Stomach (tissue), 9 donors: Measurements from ENCODE around the gene APBA1. TPM values are rescaled to one million over a fixed set of nuclear protein-coding genes. Genes with fewer than 3 reads are reported as not detected.
A peak's percentile ranks its signal among the peaks of the same experiment; 100 is the strongest.

Source experiments
- DNase-seq, 2 donors: peaks; one replicate each; pipeline versions ENCODE4 v3.0.0 to v3.0.0-alpha.2; 2013 to 2019
- H3K27ac ChIP-seq, 5 donors: fragments of 200-600 bp in 4 of 5; sonication (generic) in 4 of 5; one replicate each; pipeline ENCODE4 v1.5.1; 2013 to 2019; ENCODE audit warnings: mild to moderate bottlenecking in 1 of 5, moderate library complexity in 1 of 5
- H3K27me3 ChIP-seq, 3 donors: fragments of 200-600 bp; sonication (generic); one replicate each; pipeline ENCODE4 v1.5.1; 2017 to 2019; ENCODE audit warnings: mixed run types in 1 of 3
- H3K36me3 ChIP-seq, 4 donors: fragments of 200-600 bp; sonication (generic); 1 replicate in 3 of 4; 2 replicates in 1 of 4; pipeline ENCODE4 v1.5.1; 2016 to 2019
- H3K4me1 ChIP-seq, 4 donors: fragments of 200-600 bp; sonication (generic); one replicate each; pipeline ENCODE4 v1.5.1; 2016 to 2019
- H3K4me3 ChIP-seq, 4 donors: fragments of 200-600 bp; sonication (generic) in 3 of 4; one replicate each; pipeline ENCODE4 v1.5.1; 2016 to 2019; ENCODE audit warnings: mild to moderate bottlenecking in 1 of 4
- H3K9me3 ChIP-seq, 4 donors: fragments of 200-600 bp; sonication (generic); one replicate each; pipeline ENCODE4 v1.5.1; 2016 to 2019
- CTCF ChIP-seq, 7 experiments: fragments of 450-650 bp in 4 of 7; fragments of 200-600 bp in 3 of 7; sonication (generic) in 3 of 7; IDR thresholded peaks; one replicate each; pipeline ENCODE4 v1.5.1; 2016 to 2019; ENCODE audit warnings: antibody characterized with exemption in 7 of 7, control low read depth in 2 of 7, mild to moderate bottlenecking in 1 of 7
- EP300 ChIP-seq: sonication (generic); formaldehyde crosslinking; IDR thresholded peaks from one replicate; pipeline ENCODE4 v1.6.1; 2017; ENCODE audit warnings: antibody characterized with exemption
- POLR2A ChIP-seq, 4 donors: fragments of 450-650 bp; IDR thresholded peaks; one replicate each; pipeline ENCODE4 v1.6.1; 2016; ENCODE audit warnings: antibody characterized with exemption in 4 of 4, control low read depth in 2 of 4, mild to moderate bottlenecking in 1 of 4, moderate library complexity in 1 of 4
- POLR2AphosphoS5 ChIP-seq, 3 donors: sonication (generic); formaldehyde crosslinking; IDR thresholded peaks; one replicate each; pipeline ENCODE4 v1.6.1; 2016; ENCODE audit warnings: antibody characterized with exemption in 3 of 3
- WGBS, 5 donors: extraction: QIAGEN DNeasy Blood & Tissue Kit in 3 of 5; methylation state at CpG; one replicate each; pipeline versions ENCODE4 v1.1.5 to v1.1.7; 2013 to 2018; 5-methylcytosine and 5-hydroxymethylcytosine counted together
- intact Hi-C: fragments of 100-400 bp; cut with DNase I; formaldehyde crosslinking; loops from one replicate; pipeline ENCODE4 v1.15.1; 2023; ENCODE audit warnings: low total_unique reads
- polyA plus RNA-seq, 3 donors: library from polyadenylated mRNA; stranded (reverse); fragments of 200-250 nt; gene quantifications; one replicate each; pipeline ENCODE4 v1.2.3, GENCODE V29; 2013
- total RNA-seq, 5 donors: library from RNA; depleted of rRNA; stranded (reverse); fragments of >200 nt; gene quantifications; one replicate each; pipeline versions ENCODE4 v1.1.0 to v1.2.3, GENCODE V29; 2014 to 2016
- donor health status: healthy with polysubstance abuse.
- donor health status: Bipolar disorder and iron deficiency.
- donor health status: healthy.

The APBA1 gene
- total and polyA plus RNA-seq, 8 donors, result 0.50 to 14.2 (median 3.2) TPM

- H3K36me3 ChIP-seq, result no peaks in the 10 kb centered on the region
- H3K4me3 ChIP-seq, result no peak overlapping the region
- peak in 1 of 2 donors; percentile 54 for DNase-seq
- WGBS, 5 donors, result 37 to 57% (median 42%) methylated on average over 4 of the region's 4 CpGs
- no peak for TF ChIP-seq POLR2A (IDR thresholded peaks at IDR 0.05)
- TF ChIP-seq EP300, result no peak
- TF ChIP-seq CTCF (IDR thresholded peaks at IDR 0.05), result no peak
- no peak for TF ChIP-seq POLR2AphosphoS5 (IDR thresholded peaks at IDR 0.05)
- H3K27ac ChIP-seq, result no peak overlapping the region
- intact Hi-C loops, result no loop called here
- no peaks in the 10 kb centered on the region for H3K9me3 ChIP-seq
- peaks cover 0 to 7% (median 0%) of the 10 kb centered on the region in 4 donors for H3K4me1 ChIP-seq
- H3K27me3 ChIP-seq, result no peaks in the 10 kb centered on the region
These were observed 22.5 kb downstream of the APBA1 start for GRCh38 chr9:69649566-69650250.

- no peaks in the 10 kb centered on the region for H3K27me3 ChIP-seq
- no peaks in the 10 kb centered on the region for H3K36me3 ChIP-seq
- H3K4me1 ChIP-seq, result peaks cover 0 to 7% (median 0%) of the 10 kb centered on the region in 4 donors
- intact Hi-C loops, result no loop called here
- WGBS, 5 donors, result 83 to 95% (median 92%) methylated on average over 2 to 3 of the region's 3 CpGs
- no peak for DNase-seq
- H3K9me3 ChIP-seq, result no peaks in the 10 kb centered on the region
- H3K27ac ChIP-seq, result no peak overlapping the region
- TF ChIP-seq EP300, result no peak
- no peak for TF ChIP-seq POLR2AphosphoS5 (IDR thresholded peaks at IDR 0.05)
- no peak for TF ChIP-seq CTCF (IDR thresholded peaks at IDR 0.05)
- TF ChIP-seq POLR2A (IDR thresholded peaks at IDR 0.05), result no peak
- no peak overlapping the region for H3K4me3 ChIP-seq
These were observed 24.4 kb downstream of the APBA1 start for GRCh38 chr9:69647804-69648203.

GRCh38 chr9:69646810-69647209, 25.4 kb downstream of the APBA1 start:
- H3K4me3 ChIP-seq, result no peak overlapping the region
- no peak for TF ChIP-seq POLR2AphosphoS5 (IDR thresholded peaks at IDR 0.05)
- TF ChIP-seq EP300, result no peak
- TF ChIP-seq CTCF (IDR thresholded peaks at IDR 0.05), result no peak
- TF ChIP-seq POLR2A (IDR thresholded peaks at IDR 0.05), result no peak
- H3K27me3 ChIP-seq, result no peaks in the 10 kb centered on the region
- DNase-seq, result no peak
- WGBS, 5 donors, result 75 to 80% (median 79%) methylated on average over 3 of the region's 3 CpGs
- no peak overlapping the region for H3K27ac ChIP-seq
- intact Hi-C loops, result no loop called here
- no peaks in the 10 kb centered on the region for H3K36me3 ChIP-seq
- no peaks in the 10 kb centered on the region for H3K9me3 ChIP-seq
- peaks cover 0 to 7% (median 0%) of the 10 kb centered on the region in 4 donors for H3K4me1 ChIP-seq

GRCh38 chr9:69645488-69645887, 26.7 kb downstream of the APBA1 start:
- 24 to 62% (median 30%) methylated on average over 10 of the region's 10 CpGs for WGBS, 5 donors
- H3K27ac ChIP-seq, result peak overlapping the region in 4 of 5 donors; percentile 16 to 58 (median 30)

GRCh38 chr9:69643098-69643497, 29.1 kb downstream of the APBA1 start:
- TF ChIP-seq POLR2AphosphoS5 (IDR thresholded peaks at IDR 0.05), result no peak
- no peak for TF ChIP-seq EP300
- TF ChIP-seq CTCF (IDR thresholded peaks at IDR 0.05), result no peak
- no peak for TF ChIP-seq POLR2A (IDR thresholded peaks at IDR 0.05)
- intact Hi-C loops, result no loop called here
- no peaks in the 10 kb centered on the region for H3K27me3 ChIP-seq
- WGBS, 5 donors, result 72 to 91% (median 80%) methylated on average over 1 of the region's 1 CpG
- no peaks in the 10 kb centered on the region for H3K9me3 ChIP-seq
- no peaks in the 10 kb centered on the region for H3K36me3 ChIP-seq
- no peak for DNase-seq
- no peak overlapping the region for H3K4me3 ChIP-seq
- H3K4me1 ChIP-seq, result peaks cover 0 to 7% (median 0%) of the 10 kb centered on the region in 4 donors
- H3K27ac ChIP-seq, result no peak overlapping the region

More at GRCh38 chr9:69645488-69645887, 26.7 kb downstream of the APBA1 start:
- TF ChIP-seq POLR2AphosphoS5 (IDR thresholded peaks at IDR 0.05) (peak in 2 of 3 donors; percentile 6 to 43), EP300 (no peak)
- H3K27me3 ChIP-seq, result no peaks in the 10 kb centered on the region
- intact Hi-C loops, result no loop called here
- H3K4me3 ChIP-seq, result no peak overlapping the region
- H3K9me3 ChIP-seq, result no peaks in the 10 kb centered on the region
- DNase-seq, result peak; percentile 79 to 80
- no peaks in the 10 kb centered on the region for H3K36me3 ChIP-seq
- peaks cover 0 to 7% (median 0%) of the 10 kb centered on the region in 4 donors for H3K4me1 ChIP-seq
